SK-N-MC (cell line): ENCODE results near the gene RNU5D-1.

ENCODE experiments used
- EZH2 ChIP-seq: fragments of 200-600 bp; sonication (generic); IDR thresholded peaks from one replicate; pipeline ENCODE4 v1.6.1; 2017; ENCODE audit warnings: antibody characterized with exemption
- POLR2AphosphoS5 ChIP-seq: IDR thresholded peaks from 2 replicates; pipeline ENCODE4 v1.6.1; 2012; ENCODE audit warnings: mild to moderate bottlenecking, low read depth, low read length, borderline replicate concordance

- TF ChIP-seq EZH2: no peak
- TF ChIP-seq POLR2AphosphoS5: no peak
Observed at GRCh38 chr1:44684525-44684924, 46.4 kb downstream of the RNU5D-1 start.
